GM18870 (cell line): Measurements from ENCODE around the gene ACOT2.
"Not testable (repeated sequence)": the region's sequence is repeated elsewhere in the genome, so short reads cannot be mapped to it uniquely, and the experiment has no call there.

Source experiments
- ATAC-seq: cut with Tn5 transposase; IDR thresholded peaks from one replicate; pipeline ENCODE4 v1.9.1; 2021; ENCODE audit warnings: moderate library complexity; ENCODE audit not compliant: unreplicated experiment

The ACOT2 gene

DNA sequence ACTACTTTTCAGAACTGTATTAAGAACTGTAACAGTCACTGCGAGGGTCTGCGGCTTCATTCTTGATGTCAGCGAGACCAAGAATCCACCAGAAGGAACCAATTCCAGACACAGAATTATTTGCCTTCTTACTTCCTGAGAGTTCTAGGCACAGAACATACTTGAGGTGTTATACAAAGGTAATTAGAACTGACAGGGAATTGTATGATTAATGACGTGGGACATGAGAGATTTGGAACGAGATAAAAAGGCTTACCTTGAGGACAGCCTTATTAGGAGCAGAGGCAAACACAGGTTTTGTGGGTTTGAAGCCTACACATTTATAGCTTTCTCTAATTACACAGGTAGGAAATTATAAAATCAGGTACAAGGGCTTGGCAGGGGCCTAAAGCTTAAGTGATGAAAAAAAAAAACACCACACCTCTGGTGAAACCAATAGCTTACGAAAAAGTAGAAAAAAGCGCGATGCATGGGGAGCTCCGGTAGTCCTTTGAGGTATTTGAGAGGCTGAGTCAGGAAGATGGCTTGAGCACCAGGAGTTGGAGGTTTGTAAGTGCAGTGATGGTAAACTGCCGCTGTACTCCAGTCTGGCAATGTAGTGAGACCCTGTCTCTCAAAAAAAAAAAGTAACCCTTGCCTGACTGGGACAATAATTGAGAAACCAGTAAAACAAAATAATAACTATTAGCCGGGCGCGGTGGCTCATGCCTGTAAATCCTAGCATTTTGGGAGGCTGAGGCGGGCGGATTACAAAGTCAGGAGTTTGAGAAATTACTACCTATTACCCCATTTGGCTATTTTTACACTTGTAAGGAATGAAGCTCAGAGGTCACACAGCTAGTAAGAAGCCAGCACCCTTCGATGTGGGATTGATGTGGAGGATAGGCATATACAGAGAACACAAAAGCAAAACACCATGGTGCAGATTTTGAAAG lies 795 bp upstream of the ACOT2 start:
- ATAC-seq: no peak

DNA sequence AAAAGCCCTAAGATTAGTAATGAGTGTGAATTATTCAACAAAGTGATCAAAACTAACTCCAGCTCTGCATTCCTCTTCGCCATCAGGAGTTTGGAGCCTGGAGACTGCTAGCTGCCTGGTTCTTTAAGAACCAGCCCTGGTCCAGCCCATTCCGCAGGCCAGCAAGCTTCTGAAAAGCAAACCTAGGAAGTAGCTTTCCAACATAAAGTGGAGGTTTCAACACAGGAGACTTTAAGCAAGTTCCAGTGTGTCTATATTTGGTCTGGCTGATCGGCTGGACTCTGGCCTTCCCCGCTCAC lies 178 bp upstream of the ACOT2 start:
- ATAC-seq: not testable (repeated sequence)

DNA sequence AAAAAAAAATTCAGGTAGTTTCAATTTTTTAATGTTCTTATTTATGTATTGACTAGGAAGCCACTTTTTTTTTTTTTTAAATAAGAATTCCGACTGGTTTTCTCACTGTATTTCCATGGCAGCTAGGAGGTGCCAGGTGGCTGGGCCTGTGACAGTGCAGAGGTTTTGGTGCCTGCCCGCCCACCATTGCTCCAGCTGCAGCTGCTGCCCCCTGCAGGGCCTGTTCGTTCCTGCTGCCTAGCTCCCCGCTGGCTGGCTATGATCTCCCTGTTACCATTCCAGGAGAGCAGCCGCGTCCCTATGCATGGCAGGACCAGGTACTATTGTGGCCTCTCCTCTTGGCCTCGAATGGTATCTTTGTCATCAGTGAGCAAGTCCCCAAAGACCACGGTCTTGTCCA lies 1.9 kb downstream of the ACOT2 start:
- ATAC-seq: not testable (repeated sequence)

DNA sequence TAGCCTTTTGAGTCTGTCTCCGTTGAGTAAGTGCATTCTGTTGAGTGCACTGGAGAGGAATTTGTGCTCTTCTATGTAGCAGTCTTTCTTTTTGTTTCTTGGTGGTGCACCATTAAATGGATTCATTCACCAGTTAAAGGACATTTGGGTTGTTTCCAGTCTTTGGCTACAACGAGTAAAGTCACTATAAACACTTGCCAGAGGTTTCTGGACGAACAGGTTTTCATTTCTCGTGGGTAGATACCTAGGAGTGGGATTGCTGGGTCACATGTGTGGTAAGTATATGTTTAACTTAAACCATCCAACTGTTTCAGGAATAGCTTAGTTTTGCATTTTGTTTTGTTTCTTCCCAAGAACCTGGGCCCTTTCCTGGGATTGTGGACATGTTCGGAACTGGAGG lies 4.0 kb downstream of the ACOT2 start:
- ATAC-seq: not testable (repeated sequence)

DNA sequence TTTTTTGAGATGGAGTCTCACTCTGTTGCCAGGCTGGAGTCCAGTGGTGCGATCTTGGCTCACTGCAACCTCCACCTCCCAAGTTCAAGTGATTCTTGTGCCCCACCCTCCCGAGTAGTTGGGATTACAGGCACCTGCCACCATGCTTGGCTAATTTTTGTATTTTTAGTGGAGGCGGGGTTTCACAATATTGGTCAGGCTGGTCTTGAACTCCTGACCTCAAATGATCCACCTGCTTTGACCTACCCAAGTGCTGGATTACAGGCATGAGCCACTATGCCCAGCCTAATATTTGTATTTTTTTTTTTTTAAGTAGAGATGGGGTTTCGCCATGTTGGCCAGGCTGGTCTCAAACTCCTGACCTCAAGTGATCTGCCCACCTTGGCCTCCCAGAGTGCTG lies 4.7 kb downstream of the ACOT2 start:
- not testable (repeated sequence) for ATAC-seq

DNA sequence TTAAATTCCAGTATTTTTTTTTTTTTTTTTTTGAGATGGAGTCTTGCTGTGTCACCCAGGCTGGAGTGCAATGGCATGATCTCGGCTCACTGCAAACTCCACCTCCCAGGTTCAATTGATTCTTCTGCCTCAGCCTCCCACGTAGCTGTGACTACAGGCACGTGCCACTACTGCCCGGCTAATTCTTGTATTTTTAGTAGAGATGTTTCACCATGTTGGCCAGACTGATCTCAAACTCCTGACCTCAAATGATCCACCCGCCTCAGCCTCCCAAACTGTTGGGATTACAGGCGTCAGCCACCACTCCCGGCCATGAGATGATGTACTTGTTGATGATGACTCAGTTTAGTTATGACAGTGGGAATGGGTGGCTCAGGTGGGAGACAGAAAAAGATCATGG lies 5.2 kb downstream of the ACOT2 start:
- ATAC-seq: not testable (repeated sequence)

DNA sequence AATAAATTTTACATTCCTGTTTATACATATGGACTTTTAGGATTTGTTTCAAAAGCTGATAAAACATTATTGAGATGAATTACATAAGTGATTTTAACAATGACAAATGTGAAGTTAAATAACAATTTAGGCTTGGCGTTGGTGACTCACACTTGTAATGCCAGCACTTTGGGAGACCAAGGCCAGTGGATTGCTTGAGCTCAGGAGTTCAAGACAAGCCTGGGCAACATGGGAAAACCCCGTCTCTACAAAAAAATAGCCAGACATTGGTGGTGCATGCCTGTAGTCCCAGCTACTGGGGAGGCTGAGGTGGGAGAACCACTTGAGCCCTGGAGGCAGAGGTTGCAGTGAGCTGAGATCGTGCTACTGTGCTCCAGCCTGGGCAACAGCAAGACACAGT lies 7.4 kb downstream of the ACOT2 start:
- ATAC-seq: no peak

DNA sequence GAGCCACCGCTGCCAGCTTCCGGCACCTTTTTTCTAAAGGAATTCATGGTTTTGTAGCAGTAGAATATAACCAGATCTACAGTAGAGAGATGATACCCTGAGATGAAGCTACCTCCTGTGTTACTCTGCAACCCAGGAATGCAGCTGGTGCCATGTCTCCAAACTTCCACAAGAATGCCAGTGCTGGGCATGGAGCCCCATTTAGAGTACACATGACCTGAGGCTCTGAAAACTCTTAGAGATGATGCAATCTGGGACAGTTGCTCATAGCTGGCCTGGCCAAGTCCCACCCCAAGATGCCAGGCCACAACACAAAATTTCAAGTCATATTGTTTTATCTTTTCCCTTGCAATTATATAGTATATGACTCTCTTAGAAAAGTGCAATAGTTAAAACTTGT lies 8.2 kb downstream of the ACOT2 start:
- not testable (repeated sequence) for ATAC-seq

DNA sequence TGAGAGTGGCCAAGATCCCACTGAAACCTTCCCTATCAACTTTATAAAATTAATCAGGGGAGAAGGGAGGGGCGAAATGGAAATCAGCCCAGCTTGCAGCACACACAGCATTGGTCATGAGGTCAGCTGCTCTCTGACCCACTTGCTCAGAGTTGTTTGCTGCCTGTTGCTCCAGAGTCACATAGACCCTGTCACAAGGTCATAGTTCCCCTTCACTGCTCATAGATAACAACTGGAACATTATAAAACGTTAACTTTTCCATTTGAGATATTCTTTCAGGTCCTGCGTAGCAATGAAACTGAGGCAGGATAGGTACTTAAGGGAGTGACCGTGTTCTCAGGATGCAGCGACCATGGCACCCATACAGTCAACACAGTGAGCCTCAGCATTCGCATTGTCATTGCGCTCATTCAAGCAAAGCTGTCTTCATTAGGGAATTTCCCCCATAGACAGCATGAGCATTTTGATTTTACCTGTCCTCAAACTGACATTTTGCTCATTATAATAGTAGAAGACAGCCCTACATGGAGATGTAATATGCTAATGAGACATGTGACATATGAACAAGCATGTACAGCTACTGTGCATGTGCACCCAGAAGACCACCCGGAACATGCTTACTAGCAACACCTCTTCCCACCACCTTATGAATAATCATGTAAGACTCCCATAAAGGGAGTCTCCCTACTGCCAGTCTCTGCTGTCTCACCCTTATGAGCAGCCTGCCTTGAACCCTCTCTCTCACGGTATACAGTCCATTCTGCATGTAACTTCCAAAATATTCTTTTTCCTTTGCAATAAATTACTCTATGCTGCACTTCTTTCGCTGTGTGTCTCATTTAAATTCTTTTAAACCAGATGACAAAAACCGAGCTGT lies 13.3 kb downstream of the ACOT2 start:
- ATAC-seq: not testable (repeated sequence)

DNA sequence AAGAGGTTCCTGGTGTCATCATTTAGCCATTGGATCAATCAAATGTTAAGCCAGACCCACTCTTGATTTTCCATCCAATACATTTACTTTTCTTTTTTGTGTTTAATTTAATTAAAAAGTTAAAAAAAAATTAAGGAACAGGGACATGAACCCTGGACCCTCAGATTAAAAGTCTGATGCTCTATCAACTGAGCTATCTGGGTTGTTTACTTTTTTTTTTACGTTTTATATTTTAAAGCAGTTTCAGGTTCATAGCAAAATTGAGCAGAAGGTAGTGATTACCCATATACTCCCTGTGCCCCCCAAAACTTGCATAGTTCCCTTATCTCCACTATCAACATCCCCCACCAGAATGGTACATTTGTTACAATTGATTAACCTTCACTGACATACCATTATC lies 19.7 kb downstream of the ACOT2 start:
- ATAC-seq: no peak

DNA sequence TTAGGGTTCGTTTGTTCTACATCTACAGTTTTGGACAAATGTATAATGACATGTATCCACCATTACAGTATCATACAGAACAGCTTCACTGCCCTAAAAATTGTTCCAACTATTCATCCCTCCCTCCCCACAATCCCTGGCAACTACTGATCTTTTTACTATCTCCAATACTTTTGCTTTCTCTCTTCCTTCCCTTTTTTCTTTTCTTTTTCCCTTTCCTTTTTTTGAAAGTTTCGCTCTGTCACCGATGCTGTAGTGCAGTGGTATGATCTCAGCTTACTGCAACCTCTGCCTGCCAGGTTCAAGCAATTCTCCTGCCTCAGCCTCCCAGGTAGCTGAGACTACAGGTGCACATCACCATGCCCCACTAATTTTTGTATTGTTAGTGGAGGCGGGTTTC lies 20.1 kb downstream of the ACOT2 start:
- no peak for ATAC-seq

DNA sequence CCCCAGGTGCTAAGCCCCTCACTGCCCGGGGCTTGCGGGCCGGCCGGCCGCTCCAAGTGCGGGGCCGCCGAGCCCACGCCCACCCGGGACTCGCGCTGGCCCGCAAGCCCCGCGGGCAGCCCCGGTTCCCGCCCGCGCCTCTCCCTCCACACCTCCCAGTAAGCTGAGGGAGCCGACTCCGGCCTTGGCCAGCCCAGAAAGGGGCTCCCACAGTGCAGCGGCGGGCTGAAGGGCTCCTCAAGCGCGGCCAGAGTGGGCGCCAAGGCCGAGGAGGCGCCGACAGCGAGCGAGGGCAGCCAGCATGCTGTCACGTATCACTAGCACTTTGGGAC lies 21.6 kb downstream of the ACOT2 start:
- not testable (repeated sequence) for ATAC-seq

DNA sequence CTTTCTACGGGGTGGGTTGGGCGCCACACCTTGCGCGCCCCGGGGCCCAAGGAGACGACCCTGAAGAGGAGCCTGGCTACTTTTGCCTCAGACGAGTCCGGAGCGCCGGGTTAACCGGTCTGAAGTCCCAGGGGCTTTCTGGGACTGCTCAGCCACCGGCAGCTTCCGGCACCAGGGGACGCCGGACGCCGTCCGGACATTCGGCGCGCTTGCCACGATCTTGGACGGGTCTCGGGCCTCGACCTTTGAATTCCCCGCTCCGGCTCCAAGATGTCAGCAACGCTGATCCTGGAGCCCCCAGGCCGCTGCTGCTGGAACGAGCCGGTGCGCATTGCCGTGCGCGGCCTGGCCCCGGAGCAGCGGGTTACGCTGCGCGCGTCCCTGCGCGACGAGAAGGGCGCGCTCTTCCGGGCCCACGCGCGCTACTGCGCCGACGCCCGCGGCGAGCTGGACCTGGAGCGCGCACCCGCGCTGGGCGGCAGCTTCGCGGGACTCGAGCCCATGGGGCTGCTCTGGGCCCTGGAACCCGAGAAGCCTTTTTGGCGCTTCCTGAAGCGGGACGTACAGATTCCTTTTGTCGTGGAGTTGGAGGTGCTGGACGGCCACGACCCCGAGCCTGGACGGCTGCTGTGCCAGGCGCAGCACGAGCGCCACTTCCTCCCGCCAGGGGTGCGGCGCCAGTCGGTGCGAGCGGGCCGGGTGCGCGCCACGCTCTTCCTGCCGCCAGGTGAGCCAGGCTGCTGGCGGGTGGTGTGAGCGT lies 22.9 kb downstream of the ACOT2 start, which contains the start of gene ACOT4:
Gene ACOT4 (plus strand): TSS at position 184 of the 760 bp plus-strand sequence. CDS start 87 bp downstream, at position 271.
- no peak for ATAC-seq

DNA sequence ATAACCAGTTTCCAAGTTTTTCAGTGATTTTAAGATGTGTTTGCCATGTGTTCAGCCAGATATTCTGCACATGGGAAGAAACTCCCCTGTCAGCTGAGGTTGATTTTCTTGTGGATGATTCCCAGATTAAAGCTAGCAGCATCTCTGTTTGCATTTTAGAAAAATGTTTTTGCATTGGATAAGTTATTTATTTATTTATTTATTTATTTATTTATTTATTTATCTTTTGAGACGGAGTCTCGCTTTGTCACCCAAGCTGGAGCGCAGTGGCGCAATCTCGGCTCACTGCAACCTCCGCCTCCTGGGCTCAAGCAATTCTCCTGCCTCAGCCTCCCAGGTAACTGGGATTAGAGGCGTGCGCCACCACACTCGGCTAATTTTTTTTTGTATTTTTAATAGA lies 25.5 kb downstream of the ACOT2 start:
- no peak for ATAC-seq

DNA sequence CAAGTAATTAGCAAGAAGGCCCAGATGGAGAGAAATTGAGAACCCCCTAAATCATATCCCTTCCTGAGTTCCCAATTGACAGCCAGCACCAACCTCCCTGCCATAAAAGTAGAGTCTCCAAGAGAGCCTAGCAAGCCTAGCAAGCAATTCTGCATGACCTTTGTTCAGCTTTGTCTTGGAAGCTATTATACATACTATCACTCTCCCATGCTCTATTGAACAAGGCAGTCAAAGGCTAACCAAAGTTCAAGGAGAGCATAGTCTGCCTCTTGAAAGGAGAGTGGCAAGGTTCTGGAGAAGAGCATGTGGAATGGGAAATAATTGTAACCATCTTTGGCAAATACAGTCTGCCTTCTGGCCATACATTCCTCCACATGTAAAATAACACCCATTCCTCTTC lies 30.5 kb downstream of the ACOT2 start:
- ATAC-seq: no peak

DNA sequence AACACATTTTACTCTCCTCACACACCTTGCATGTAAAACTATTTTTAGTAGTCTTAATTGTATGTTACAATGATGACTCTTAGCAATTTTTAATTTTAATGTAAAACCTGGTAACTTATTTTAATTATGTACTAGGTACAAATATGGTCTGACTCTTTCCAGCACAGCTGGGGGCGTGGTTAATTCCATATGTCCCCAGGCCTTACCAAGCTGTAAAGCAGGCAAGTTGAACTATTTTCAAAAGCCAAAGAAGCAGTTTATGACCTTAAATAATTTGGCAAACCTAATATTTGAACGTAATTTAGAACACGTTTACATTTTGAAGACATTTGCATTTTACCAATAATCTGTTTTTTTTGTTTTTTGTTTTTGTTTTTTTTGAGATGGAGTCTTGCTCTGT lies 34.0 kb downstream of the ACOT2 start:
- no peak for ATAC-seq

DNA sequence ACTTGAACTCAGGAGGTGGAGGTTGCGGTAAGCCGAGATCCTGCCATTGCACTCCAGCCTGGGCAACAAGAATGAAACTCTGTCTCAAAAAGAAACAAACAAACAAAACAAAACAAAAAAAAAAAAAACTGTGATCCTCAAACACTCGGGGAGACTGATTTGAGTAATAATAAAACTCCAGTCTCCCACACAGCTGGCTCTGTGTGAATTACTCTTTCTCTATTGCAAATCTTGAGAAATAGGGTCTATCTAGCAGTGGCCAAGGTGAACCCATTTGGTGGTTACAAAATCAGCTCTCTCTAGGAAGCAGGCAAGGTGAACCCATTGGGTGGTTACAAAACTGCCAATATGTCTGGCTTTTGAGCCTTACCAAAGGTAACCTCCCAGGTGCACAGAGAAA lies 37.3 kb downstream of the ACOT2 start:
- ATAC-seq: no peak

DNA sequence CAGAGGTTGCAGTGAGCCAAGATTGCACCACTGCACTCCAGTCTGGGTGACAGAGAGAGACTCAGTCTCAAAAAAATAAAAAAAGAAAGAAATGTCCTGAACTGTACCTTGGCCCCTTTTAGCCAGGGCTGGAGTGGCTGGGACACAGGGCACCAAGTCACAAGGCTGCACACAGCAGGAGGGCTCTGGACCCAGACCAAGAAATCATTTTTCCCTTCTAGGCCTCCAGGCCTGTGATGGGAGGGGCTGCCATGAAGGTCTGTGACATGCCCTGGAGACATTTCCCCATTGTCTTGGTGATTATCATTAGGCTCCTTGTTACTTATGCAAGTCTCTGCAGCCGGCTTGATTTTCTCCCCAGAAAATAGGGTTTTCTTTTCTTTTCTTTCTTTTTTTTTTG lies 38.2 kb downstream of the ACOT2 start:
- ATAC-seq: no peak

DNA sequence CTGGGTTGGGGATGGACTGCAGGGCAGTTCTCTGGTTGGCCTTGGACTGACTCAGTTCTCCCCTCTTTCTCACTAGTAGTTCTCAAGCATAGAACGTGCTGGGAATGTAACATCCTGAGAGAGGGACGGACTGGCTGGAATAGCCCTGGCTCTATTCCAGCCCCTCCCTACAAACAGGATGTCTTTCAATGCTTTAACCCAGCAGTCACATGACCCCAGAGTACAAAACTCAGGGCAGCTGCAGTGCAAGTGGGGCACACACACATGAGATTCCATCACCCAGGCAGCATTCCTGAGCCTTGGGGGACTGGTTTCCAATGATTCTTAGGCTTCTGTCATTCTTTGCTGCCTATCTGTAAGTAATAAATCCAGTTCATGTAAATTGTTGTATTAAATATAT lies 41.7 kb downstream of the ACOT2 start:
- no peak for ATAC-seq

DNA sequence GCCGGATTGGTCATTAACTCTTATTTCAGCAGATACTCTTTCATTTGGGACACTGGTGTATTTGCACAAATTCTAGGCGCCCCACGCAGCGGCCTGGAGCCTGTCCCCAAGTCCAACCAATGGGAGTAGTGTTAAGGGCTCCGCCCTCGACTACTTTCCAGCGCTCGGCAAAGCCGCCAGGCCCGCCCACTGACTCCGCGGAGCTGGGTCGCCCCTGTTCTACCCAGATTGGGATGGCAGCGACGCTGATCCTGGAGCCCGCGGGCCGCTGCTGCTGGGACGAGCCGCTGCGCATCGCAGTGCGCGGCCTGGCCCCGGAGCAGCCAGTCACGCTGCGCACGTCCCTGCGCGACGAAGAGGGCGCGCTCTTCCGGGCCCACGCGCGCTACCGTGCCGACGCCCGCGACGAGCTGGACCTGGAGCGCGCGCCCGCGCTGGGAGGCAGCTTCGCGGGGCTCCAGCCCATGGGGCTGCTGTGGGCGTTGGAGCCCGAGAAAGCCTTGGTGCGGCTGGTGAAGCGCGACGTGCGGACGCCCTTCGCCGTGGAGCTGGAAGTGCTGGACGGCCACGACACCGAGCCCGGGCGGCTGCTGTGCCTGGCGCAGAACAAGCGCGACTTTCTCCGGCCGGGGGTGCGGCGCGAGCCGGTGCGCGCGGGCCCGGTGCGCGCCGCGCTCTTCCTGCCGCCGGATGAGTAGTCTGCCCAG lies 43.5 kb downstream of the ACOT2 start, which contains the start of gene ACOT6:
Gene ACOT6 (plus strand): TSS at position 179 of the 707 bp plus-strand sequence. CDS start 55 bp downstream, at position 234.
- no peak for ATAC-seq

DNA sequence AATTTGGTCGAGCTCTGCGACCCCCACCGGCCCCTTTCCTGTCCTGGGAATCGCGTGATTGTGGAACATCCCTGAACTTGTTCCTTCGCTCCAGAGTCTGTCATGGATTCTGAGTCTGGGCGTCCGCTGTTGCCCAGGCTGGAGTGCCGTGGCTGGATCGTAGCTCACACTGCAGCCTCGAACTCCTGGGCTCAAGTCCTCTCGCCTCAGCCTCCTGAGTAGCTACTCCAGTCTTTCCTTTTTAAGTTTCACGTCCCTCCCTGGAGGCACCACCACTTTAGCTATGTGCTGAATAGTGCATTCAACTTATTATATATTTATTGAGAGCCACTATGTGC lies 44.0 kb downstream of the ACOT2 start:
- ATAC-seq: no peak
